H1 (cell line): ENCODE measurements around the gene USP37. TPM values are rescaled to one million over a fixed set of nuclear protein-coding genes. Genes with fewer than 3 reads are reported as not detected.

Experiments used
- CTCF ChIA-PET: fragments of 300-600 bp; sonication (Branson Sonifier 250); formaldehyde crosslinking; loops from one replicate; lab custom pipeline; 2021; ENCODE audit not compliant: partially characterized antibody; lab: Charles Lee
- POLR2A ChIA-PET: fragments of 300-600 bp; sonication (Branson Sonifier 250); formaldehyde crosslinking; loops from one replicate; lab custom pipeline; 2021; ENCODE audit warnings: inconsistent platforms; ENCODE audit not compliant: partially characterized antibody; lab: Charles Lee
- DNase-seq, 2 experiments: peaks; one replicate each; pipeline versions ENCODE4 v3.0.0 to v3.0.0-alpha.2; 2010 to 2022; ENCODE audit warnings: low spot score in 2 of 2, low read depth in 1 of 2, mixed read lengths in 1 of 2
- FAIRE-seq: peaks from 2 replicates; lab custom pipeline; 2011; peaks lifted over from hg19 to GRCh38; lab: Jason Lieb, UNC
- H2AFZ ChIP-seq: 2 replicates; pipeline ENCODE4 v1.8.1; 2012; ENCODE audit warnings: low read length, inconsistent platforms
- H2AK5ac ChIP-seq: 2 replicates; pipeline ENCODE4 v1.6.1; 2013; ENCODE audit warnings: low read depth, low read length
- H2BK120ac ChIP-seq: replicated peaks from 2 replicates; pipeline ENCODE3; 2013; ENCODE audit warnings: low read depth, low read length, inconsistent platforms
- H2BK12ac ChIP-seq: 2 replicates; pipeline ENCODE4 v1.6.1; 2013; ENCODE audit warnings: low read depth, low read length
- H2BK15ac ChIP-seq: 2 replicates; pipeline ENCODE4 v1.6.1; 2013; ENCODE audit warnings: low read length
- H2BK20ac ChIP-seq: 2 replicates; pipeline ENCODE4 v1.6.1; 2013; ENCODE audit warnings: low read length
- H2BK5ac ChIP-seq: 2 replicates; pipeline ENCODE4 v1.6.1; 2013; ENCODE audit warnings: low read depth, low read length
- H3K14ac ChIP-seq: 2 replicates; pipeline ENCODE4 v1.6.1; 2013; ENCODE audit warnings: inconsistent platforms; ENCODE audit not compliant: insufficient read length
- H3K18ac ChIP-seq: 2 replicates; pipeline ENCODE4 v1.6.1; 2013; ENCODE audit warnings: low read length; ENCODE audit errors: extremely low read depth
- H3K23ac ChIP-seq: 2 replicates; pipeline ENCODE4 v1.6.1; 2013; ENCODE audit warnings: inconsistent platforms; ENCODE audit not compliant: insufficient read length
- H3K23me2 ChIP-seq: 2 replicates; pipeline ENCODE4 v1.6.1; 2013; ENCODE audit warnings: low read depth, low read length
- H3K27ac ChIP-seq: 2 replicates; pipeline ENCODE4 v1.6.1; 2011; ENCODE audit warnings: low read depth, low read length, inconsistent platforms
- H3K27me3 ChIP-seq, 4 experiments: replicated peaks in 1 of 4; 1 replicate in 1 of 4; 2 replicates in 3 of 4; pipeline versions ENCODE4 v1.6.1 to v1.8.1; 2011 to 2013; ENCODE audit warnings: low read length in 3 of 4, mild to moderate bottlenecking in 3 of 4, inconsistent platforms in 2 of 4, mixed read lengths in 2 of 4, moderate library complexity in 1 of 4; ENCODE audit not compliant: control insufficient read depth in 3 of 4, insufficient read depth in 3 of 4; ENCODE audit errors: extremely low read depth in 1 of 4
- H3K36me3 ChIP-seq, 4 experiments: 2 replicates each; pipeline versions ENCODE4 v1.6.1 to v1.8.1; 2011 to 2013; ENCODE audit warnings: mild to moderate bottlenecking in 4 of 4, low read length in 3 of 4, moderate library complexity in 2 of 4, control low read depth in 1 of 4, inconsistent platforms in 1 of 4; ENCODE audit not compliant: insufficient read depth in 4 of 4, control insufficient read depth in 2 of 4
- H3K4ac ChIP-seq: replicated peaks from 2 replicates; pipeline ENCODE3; 2013; ENCODE audit warnings: low read length, low read depth, mixed read lengths, inconsistent platforms; ENCODE audit not compliant: insufficient read length
- H3K4me1 ChIP-seq, 4 experiments: replicated peaks in 1 of 4; 1 replicate in 1 of 4; 2 replicates in 3 of 4; pipeline versions ENCODE4 v1.6.1 to v1.8.1; 2011 to 2013; ENCODE audit warnings: low read length in 3 of 4, inconsistent platforms in 2 of 4, mixed read lengths in 1 of 4; ENCODE audit not compliant: insufficient read depth in 4 of 4, control insufficient read depth in 3 of 4
- H3K4me2 ChIP-seq, 2 experiments: 2 replicates each; pipeline versions ENCODE4 v1.6.1 to v1.8.1; 2011 to 2013; ENCODE audit warnings: low read depth in 2 of 2, low read length in 2 of 2, control low read depth in 1 of 2, inconsistent platforms in 1 of 2, mild to moderate bottlenecking in 1 of 2; ENCODE audit not compliant: insufficient read depth in 1 of 2
- H3K4me3 ChIP-seq, 4 experiments: fragments of 200-600, 300-600 bp in 1 of 4; sonication (generic), shearing (Covaris generic), sonication (Bioruptor Twin) in 1 of 4; 2 replicates each; pipeline versions ENCODE4 v1.5.1 to v1.8.1; 2011 to 2016; ENCODE audit warnings: low read length in 4 of 4, low read depth in 3 of 4, control low read depth in 2 of 4, inconsistent platforms in 2 of 4, mild to moderate bottlenecking in 2 of 4, mixed read lengths in 1 of 4, moderate library complexity in 1 of 4; ENCODE audit not compliant: insufficient read depth in 2 of 4; ENCODE audit errors: extremely low read depth in 1 of 4
- H3K56ac ChIP-seq: replicated peaks from 2 replicates; pipeline ENCODE3; 2013; ENCODE audit warnings: low read depth, mild to moderate bottlenecking, mixed read lengths, low read length, inconsistent platforms; ENCODE audit not compliant: insufficient read length
- H3K79me1 ChIP-seq: 2 replicates; pipeline ENCODE4 v1.6.1; 2013; ENCODE audit warnings: low read depth, low read length, control low read depth
- H3K79me2 ChIP-seq, 2 experiments: 2 replicates each; pipeline versions ENCODE4 v1.6.1 to v1.8.1; 2012 to 2013; ENCODE audit warnings: low read length in 2 of 2, mild to moderate bottlenecking in 2 of 2, inconsistent platforms in 1 of 2; ENCODE audit not compliant: insufficient read depth in 2 of 2, control insufficient read depth in 1 of 2
- H3K9ac ChIP-seq, 4 experiments: replicated peaks in 1 of 4; 1 replicate in 1 of 4; 2 replicates in 3 of 4; pipeline versions ENCODE4 v1.6.1 to v1.8.1; 2011 to 2013; ENCODE audit warnings: low read depth in 3 of 4, low read length in 3 of 4, control low read depth in 2 of 4, mild to moderate bottlenecking in 2 of 4, moderate library complexity in 2 of 4, inconsistent platforms in 1 of 4; ENCODE audit errors: extremely low read depth in 1 of 4
- H3K9me3 ChIP-seq, 2 experiments: 2 replicates each; pipeline versions ENCODE4 v1.6.1 to v1.8.1; 2012 to 2013; ENCODE audit warnings: mild to moderate bottlenecking in 2 of 2, moderate library complexity in 2 of 2, control low read depth in 1 of 2, inconsistent platforms in 1 of 2, low read depth in 1 of 2, low read length in 1 of 2, mixed read lengths in 1 of 2; ENCODE audit not compliant: insufficient read depth in 2 of 2
- H4K20me1 ChIP-seq, 2 experiments: replicated peaks in 1 of 2; 2 replicates each; pipeline versions ENCODE3 to v1.8.1; 2011 to 2013; ENCODE audit warnings: inconsistent platforms in 2 of 2, low read length in 2 of 2, mild to moderate bottlenecking in 1 of 2; ENCODE audit not compliant: insufficient read depth in 2 of 2, control insufficient read depth in 1 of 2
- H4K5ac ChIP-seq: 2 replicates; pipeline ENCODE4 v1.6.1; 2013; ENCODE audit warnings: low read length, low read depth, mixed read lengths, inconsistent platforms; ENCODE audit not compliant: insufficient read length
- H4K8ac ChIP-seq: 2 replicates; pipeline ENCODE4 v1.8.0; 2013; ENCODE audit warnings: mild to moderate bottlenecking, moderate library complexity, low read length, inconsistent platforms; ENCODE audit not compliant: insufficient read depth; ENCODE audit errors: extremely low read depth
- H4K91ac ChIP-seq: replicated peaks from 2 replicates; pipeline ENCODE3; 2013; ENCODE audit warnings: low read length, mixed read lengths, inconsistent platforms; ENCODE audit not compliant: insufficient read length
- BCL11A ChIP-seq, 2 experiments: IDR thresholded peaks; one replicate each; pipeline ENCODE4 v1.6.1; 2011; ENCODE audit warnings: low read depth in 2 of 2, low read length in 2 of 2, mild to moderate bottlenecking in 2 of 2
- CEBPB ChIP-seq: IDR thresholded peaks from 2 replicates; pipeline ENCODE4 v1.6.1; 2012; ENCODE audit warnings: low read depth, low read length
- CHD2 ChIP-seq: IDR thresholded peaks from 2 replicates; pipeline ENCODE4 v1.6.1; 2012; ENCODE audit warnings: low read length, improper control_type of control experiment
- CTCF ChIP-seq, 3 experiments: IDR thresholded peaks; 1 replicate in 2 of 3; 2 replicates in 1 of 3; pipeline versions ENCODE4 v1.5.1 to v1.6.1; 2011; ENCODE audit warnings: low read length in 3 of 3, mild to moderate bottlenecking in 3 of 3, inconsistent platforms in 2 of 3, low read depth in 1 of 3, moderate library complexity in 1 of 3; ENCODE audit not compliant: insufficient read depth in 1 of 3; ENCODE audit errors: control extremely low read depth in 1 of 3
- KDM1A ChIP-seq: fragments of 200-600, 300-600 bp; sonication (generic); IDR thresholded peaks from 2 replicates; pipeline ENCODE4 v1.7.1; 2016; ENCODE audit warnings: mild to moderate bottlenecking, low read length, borderline replicate concordance
- RAD21 ChIP-seq, 2 experiments: IDR thresholded peaks in 1 of 2; conservative IDR thresholded peaks in 1 of 2; 2 replicates each; pipeline ENCODE4 v1.6.1; 2011; ENCODE audit warnings: low read depth in 2 of 2, low read length in 2 of 2, improper control_type of control experiment in 1 of 2, inconsistent platforms in 1 of 2, mild to moderate bottlenecking in 1 of 2, moderate library complexity in 1 of 2
- SAP30 ChIP-seq: fragments of 300-600 bp; sonication (generic); IDR thresholded peaks from 2 replicates; pipeline ENCODE4 v1.7.1; 2012; ENCODE audit warnings: low read length, moderate library complexity, mild to moderate bottlenecking, inconsistent platforms; ENCODE audit not compliant: insufficient read depth, insufficient replicate concordance
- SP2 ChIP-seq: IDR thresholded peaks from 2 replicates; pipeline ENCODE4 v1.6.1; 2012; ENCODE audit warnings: mild to moderate bottlenecking, low read length, inconsistent platforms
- TAF7 ChIP-seq: optimal IDR thresholded peaks from 2 replicates; pipeline ENCODE3; 2011; ENCODE audit warnings: low read depth, mild to moderate bottlenecking, inconsistent platforms, low read length, moderate library complexity, borderline replicate concordance
- TCF12 ChIP-seq: IDR thresholded peaks from 2 replicates; pipeline ENCODE4 v1.6.1; 2011; ENCODE audit warnings: low read depth, mild to moderate bottlenecking, low read length
- WGBS, 2 experiments: shearing (Covaris generic) in 1 of 2; methylation state at CpG; one replicate each; pipeline versions ENCODE4 v1.1.6 to v1.1.7; 2013 to 2015; ENCODE audit warnings: low lambda C conversion rate in 2 of 2, mixed read lengths in 2 of 2, inconsistent platforms in 1 of 2, low coverage in 1 of 2, missing lambda C conversion rate in 1 of 2; ENCODE audit not compliant: insufficient replicate concordance in 2 of 2, insufficient coverage in 1 of 2, insufficient read length in 1 of 2; ENCODE audit errors: extremely low coverage in 1 of 2, missing lambda C conversion rate in 1 of 2; 5-methylcytosine and 5-hydroxymethylcytosine counted together
- polyA plus RNA-seq, 7 experiments: library from polyadenylated mRNA; depleted of rRNA in 3 of 7; stranded (reverse) in 5 of 7; unstranded in 2 of 7; fragments of >200 nt in 5 of 7; fragments of 200-250 nt in 2 of 7; gene quantifications; 1 replicate in 5 of 7; 2 replicates in 1 of 7; 4 replicates in 1 of 7; pipeline versions ENCODE4 v1.2.1 to v1.2.3, GENCODE V29; 2011 to 2013; ENCODE audit warnings: missing spikeins in 2 of 7, mixed read lengths in 2 of 7
- total RNA-seq: library from RNA; stranded (reverse); fragmentation: NEBNext Ultra II Directional; extraction: Animal tissue kit (Norgen Biotek cat#: 25700); gene quantifications from 2 replicates; pipeline ENCODE4 v1.2.1, GENCODE V29; 2021

USP37 gene
- total and polyA plus RNA-seq, 2 of the 8 experiments (the other 6 are each of a cell fraction or from before 2014, with no cell fraction given) = 3.8 to 29.1 TPM

- POLR2A ChIA-PET = interaction anchor here (1.0 to 2.2 kb wide), 2 partner anchors 11 to 15 kb away, joined by 3 to 6 read pairs; no protein-coding TSS in a partner anchor
- H3K4me1 ChIP-seq = no peaks in the 10 kb centered on the region
- H3K4ac ChIP-seq = no peak overlapping the region
- H3K23ac ChIP-seq = no peak overlapping the region
- no peak overlapping the region for H3K9ac ChIP-seq
- H2BK12ac ChIP-seq = no peak overlapping the region
- H3K9me3 ChIP-seq = no peaks in the 10 kb centered on the region
- H3K23me2 ChIP-seq = no peaks in the 10 kb centered on the region
- no peak overlapping the region for H2AFZ ChIP-seq
- no peak for FAIRE-seq
- H3K4me2 ChIP-seq = no peak overlapping the region
- H3K4me3 ChIP-seq = no peak overlapping the region
- no peaks in the 10 kb centered on the region for H4K20me1 ChIP-seq
- no peak for DNase-seq
- no peak overlapping the region for H4K5ac ChIP-seq
- H3K36me3 ChIP-seq = no peaks in the 10 kb centered on the region; a peak in 2 of 8 replicates
- H3K14ac ChIP-seq = no peak overlapping the region
- no peak overlapping the region for H4K91ac ChIP-seq
- 71% methylated on average over 1 of the region's 1 CpG; no CpG with 5 or more reads in 1 of the 2 experiments for WGBS, 2 experiments
- CTCF ChIA-PET = interaction anchor here (0.5 to 2.7 kb wide), 21 partner anchors 9 to 178 kb away, joined by 3 to 18 read pairs (median 4); partner anchors contain the start of gene PLCD4
- H3K27ac ChIP-seq = no peak overlapping the region
- H3K27me3 ChIP-seq = no peaks in the 10 kb centered on the region
- no peaks in the 10 kb centered on the region for H3K79me1 ChIP-seq
- no peak overlapping the region for H2BK120ac ChIP-seq
- H4K8ac ChIP-seq = no peak overlapping the region
- H2BK15ac ChIP-seq = no peak overlapping the region
- H3K56ac ChIP-seq = no peak overlapping the region
- no peak overlapping the region for H3K18ac ChIP-seq
- no peak for TF ChIP-seq CEBPB
- no peak for TF ChIP-seq SP2
- no peak for TF ChIP-seq KDM1A
- no peak for TF ChIP-seq SAP30
- TF ChIP-seq TAF7 = no peak
- TF ChIP-seq BCL11A (IDR thresholded peaks at IDR 0.05; ENCODE audit: low read depth in 2 of 2, low read length in 2 of 2) = no peak
- TF ChIP-seq RAD21 (IDR thresholded peaks at IDR 0.05 in 1 of 2, conservative IDR thresholded peaks at IDR 0.05 in 1 of 2; ENCODE audit: low read depth in 2 of 2, low read length in 2 of 2) = peak in 1 of 2 experiments; percentile 18; a peak in 1 of 4 replicates
- no peak for TF ChIP-seq TCF12
- TF ChIP-seq CHD2 = no peak
- TF ChIP-seq CTCF (IDR thresholded peaks at IDR 0.05; ENCODE audit: control extremely low read depth in 1 of 3, insufficient read depth in 1 of 3, low read depth in 1 of 3, low read length in 3 of 3) = peak in 2 of 3 experiments; percentile 25 to 51; a peak in 2 of 4 replicates
- H2AK5ac ChIP-seq = no peak overlapping the region
- no peak overlapping the region for H2BK20ac ChIP-seq
- H3K79me2 ChIP-seq = peaks cover 0 to 14% of the 10 kb centered on the region in 2 experiments; a peak in 2 of 4 replicates
- no peak overlapping the region for H2BK5ac ChIP-seq
These were observed 51.5 kb downstream of the USP37 start for GRCh38 chr2:218516614-218517013.
